H1 (cell line): ENCODE measurements around the gene ECSIT. TPM values are rescaled to one million over a fixed set of nuclear protein-coding genes. Genes with fewer than 3 reads are reported as not detected.
"Not testable (repeated sequence)": the region's sequence is repeated elsewhere in the genome, so short reads cannot be mapped to it uniquely, and the experiment has no call there.

Source experiments
- CTCF ChIA-PET: fragments of 300-600 bp; sonication (Branson Sonifier 250); formaldehyde crosslinking; loops from one replicate; lab custom pipeline; 2021; ENCODE audit not compliant: partially characterized antibody; lab: Charles Lee
- POLR2A ChIA-PET: fragments of 300-600 bp; sonication (Branson Sonifier 250); formaldehyde crosslinking; loops from one replicate; lab custom pipeline; 2021; ENCODE audit warnings: inconsistent platforms; ENCODE audit not compliant: partially characterized antibody; lab: Charles Lee
- DNase-seq, 2 experiments: peaks; one replicate each; pipeline versions ENCODE4 v3.0.0 to v3.0.0-alpha.2; 2010 to 2022; ENCODE audit warnings: low spot score in 2 of 2, low read depth in 1 of 2, mixed read lengths in 1 of 2
- FAIRE-seq: peaks from 2 replicates; lab custom pipeline; 2011; peaks lifted over from hg19 to GRCh38; lab: Jason Lieb, UNC
- H2AFZ ChIP-seq: 2 replicates; pipeline ENCODE4 v1.8.1; 2012; ENCODE audit warnings: low read length, inconsistent platforms
- H2AK5ac ChIP-seq: 2 replicates; pipeline ENCODE4 v1.6.1; 2013; ENCODE audit warnings: low read depth, low read length
- H2BK120ac ChIP-seq: replicated peaks from 2 replicates; pipeline ENCODE3; 2013; ENCODE audit warnings: low read depth, low read length, inconsistent platforms
- H2BK12ac ChIP-seq: 2 replicates; pipeline ENCODE4 v1.6.1; 2013; ENCODE audit warnings: low read depth, low read length
- H2BK15ac ChIP-seq: 2 replicates; pipeline ENCODE4 v1.6.1; 2013; ENCODE audit warnings: low read length
- H2BK20ac ChIP-seq: 2 replicates; pipeline ENCODE4 v1.6.1; 2013; ENCODE audit warnings: low read length
- H2BK5ac ChIP-seq: 2 replicates; pipeline ENCODE4 v1.6.1; 2013; ENCODE audit warnings: low read depth, low read length
- H3K14ac ChIP-seq: 2 replicates; pipeline ENCODE4 v1.6.1; 2013; ENCODE audit warnings: inconsistent platforms; ENCODE audit not compliant: insufficient read length
- H3K18ac ChIP-seq: 2 replicates; pipeline ENCODE4 v1.6.1; 2013; ENCODE audit warnings: low read length; ENCODE audit errors: extremely low read depth
- H3K23ac ChIP-seq: 2 replicates; pipeline ENCODE4 v1.6.1; 2013; ENCODE audit warnings: inconsistent platforms; ENCODE audit not compliant: insufficient read length
- H3K23me2 ChIP-seq: 2 replicates; pipeline ENCODE4 v1.6.1; 2013; ENCODE audit warnings: low read depth, low read length
- H3K27ac ChIP-seq: 2 replicates; pipeline ENCODE4 v1.6.1; 2011; ENCODE audit warnings: low read depth, low read length, inconsistent platforms
- H3K27me3 ChIP-seq, 4 experiments: replicated peaks in 1 of 4; 1 replicate in 1 of 4; 2 replicates in 3 of 4; pipeline versions ENCODE4 v1.6.1 to v1.8.1; 2011 to 2013; ENCODE audit warnings: low read length in 3 of 4, mild to moderate bottlenecking in 3 of 4, inconsistent platforms in 2 of 4, mixed read lengths in 2 of 4, moderate library complexity in 1 of 4; ENCODE audit not compliant: control insufficient read depth in 3 of 4, insufficient read depth in 3 of 4; ENCODE audit errors: extremely low read depth in 1 of 4
- H3K36me3 ChIP-seq, 4 experiments: 2 replicates each; pipeline versions ENCODE4 v1.6.1 to v1.8.1; 2011 to 2013; ENCODE audit warnings: mild to moderate bottlenecking in 4 of 4, low read length in 3 of 4, moderate library complexity in 2 of 4, control low read depth in 1 of 4, inconsistent platforms in 1 of 4; ENCODE audit not compliant: insufficient read depth in 4 of 4, control insufficient read depth in 2 of 4
- H3K4ac ChIP-seq: replicated peaks from 2 replicates; pipeline ENCODE3; 2013; ENCODE audit warnings: low read length, low read depth, mixed read lengths, inconsistent platforms; ENCODE audit not compliant: insufficient read length
- H3K4me1 ChIP-seq, 4 experiments: replicated peaks in 1 of 4; 1 replicate in 1 of 4; 2 replicates in 3 of 4; pipeline versions ENCODE4 v1.6.1 to v1.8.1; 2011 to 2013; ENCODE audit warnings: low read length in 3 of 4, inconsistent platforms in 2 of 4, mixed read lengths in 1 of 4; ENCODE audit not compliant: insufficient read depth in 4 of 4, control insufficient read depth in 3 of 4
- H3K4me2 ChIP-seq, 2 experiments: 2 replicates each; pipeline versions ENCODE4 v1.6.1 to v1.8.1; 2011 to 2013; ENCODE audit warnings: low read depth in 2 of 2, low read length in 2 of 2, control low read depth in 1 of 2, inconsistent platforms in 1 of 2, mild to moderate bottlenecking in 1 of 2; ENCODE audit not compliant: insufficient read depth in 1 of 2
- H3K4me3 ChIP-seq, 4 experiments: fragments of 200-600, 300-600 bp in 1 of 4; sonication (generic), shearing (Covaris generic), sonication (Bioruptor Twin) in 1 of 4; 2 replicates each; pipeline versions ENCODE4 v1.5.1 to v1.8.1; 2011 to 2016; ENCODE audit warnings: low read length in 4 of 4, low read depth in 3 of 4, control low read depth in 2 of 4, inconsistent platforms in 2 of 4, mild to moderate bottlenecking in 2 of 4, mixed read lengths in 1 of 4, moderate library complexity in 1 of 4; ENCODE audit not compliant: insufficient read depth in 2 of 4; ENCODE audit errors: extremely low read depth in 1 of 4
- H3K56ac ChIP-seq: replicated peaks from 2 replicates; pipeline ENCODE3; 2013; ENCODE audit warnings: low read depth, mild to moderate bottlenecking, mixed read lengths, low read length, inconsistent platforms; ENCODE audit not compliant: insufficient read length
- H3K79me1 ChIP-seq: 2 replicates; pipeline ENCODE4 v1.6.1; 2013; ENCODE audit warnings: low read depth, low read length, control low read depth
- H3K79me2 ChIP-seq, 2 experiments: 2 replicates each; pipeline versions ENCODE4 v1.6.1 to v1.8.1; 2012 to 2013; ENCODE audit warnings: low read length in 2 of 2, mild to moderate bottlenecking in 2 of 2, inconsistent platforms in 1 of 2; ENCODE audit not compliant: insufficient read depth in 2 of 2, control insufficient read depth in 1 of 2
- H3K9ac ChIP-seq, 4 experiments: replicated peaks in 1 of 4; 1 replicate in 1 of 4; 2 replicates in 3 of 4; pipeline versions ENCODE4 v1.6.1 to v1.8.1; 2011 to 2013; ENCODE audit warnings: low read depth in 3 of 4, low read length in 3 of 4, control low read depth in 2 of 4, mild to moderate bottlenecking in 2 of 4, moderate library complexity in 2 of 4, inconsistent platforms in 1 of 4; ENCODE audit errors: extremely low read depth in 1 of 4
- H3K9me3 ChIP-seq, 2 experiments: 2 replicates each; pipeline versions ENCODE4 v1.6.1 to v1.8.1; 2012 to 2013; ENCODE audit warnings: mild to moderate bottlenecking in 2 of 2, moderate library complexity in 2 of 2, control low read depth in 1 of 2, inconsistent platforms in 1 of 2, low read depth in 1 of 2, low read length in 1 of 2, mixed read lengths in 1 of 2; ENCODE audit not compliant: insufficient read depth in 2 of 2
- H4K20me1 ChIP-seq, 2 experiments: replicated peaks in 1 of 2; 2 replicates each; pipeline versions ENCODE3 to v1.8.1; 2011 to 2013; ENCODE audit warnings: inconsistent platforms in 2 of 2, low read length in 2 of 2, mild to moderate bottlenecking in 1 of 2; ENCODE audit not compliant: insufficient read depth in 2 of 2, control insufficient read depth in 1 of 2
- H4K5ac ChIP-seq: 2 replicates; pipeline ENCODE4 v1.6.1; 2013; ENCODE audit warnings: low read length, low read depth, mixed read lengths, inconsistent platforms; ENCODE audit not compliant: insufficient read length
- H4K8ac ChIP-seq: 2 replicates; pipeline ENCODE4 v1.8.0; 2013; ENCODE audit warnings: mild to moderate bottlenecking, moderate library complexity, low read length, inconsistent platforms; ENCODE audit not compliant: insufficient read depth; ENCODE audit errors: extremely low read depth
- H4K91ac ChIP-seq: replicated peaks from 2 replicates; pipeline ENCODE3; 2013; ENCODE audit warnings: low read length, mixed read lengths, inconsistent platforms; ENCODE audit not compliant: insufficient read length
- WGBS, 2 experiments: shearing (Covaris generic) in 1 of 2; methylation state at CpG; one replicate each; pipeline versions ENCODE4 v1.1.6 to v1.1.7; 2013 to 2015; ENCODE audit warnings: low lambda C conversion rate in 2 of 2, mixed read lengths in 2 of 2, inconsistent platforms in 1 of 2, low coverage in 1 of 2, missing lambda C conversion rate in 1 of 2; ENCODE audit not compliant: insufficient replicate concordance in 2 of 2, insufficient coverage in 1 of 2, insufficient read length in 1 of 2; ENCODE audit errors: extremely low coverage in 1 of 2, missing lambda C conversion rate in 1 of 2; 5-methylcytosine and 5-hydroxymethylcytosine counted together
- polyA plus RNA-seq, 7 experiments: library from polyadenylated mRNA; depleted of rRNA in 3 of 7; stranded (reverse) in 5 of 7; unstranded in 2 of 7; fragments of >200 nt in 5 of 7; fragments of 200-250 nt in 2 of 7; gene quantifications; 1 replicate in 5 of 7; 2 replicates in 1 of 7; 4 replicates in 1 of 7; pipeline versions ENCODE4 v1.2.1 to v1.2.3, GENCODE V29; 2011 to 2013; ENCODE audit warnings: missing spikeins in 2 of 7, mixed read lengths in 2 of 7
- total RNA-seq: library from RNA; stranded (reverse); fragmentation: NEBNext Ultra II Directional; extraction: Animal tissue kit (Norgen Biotek cat#: 25700); gene quantifications from 2 replicates; pipeline ENCODE4 v1.2.1, GENCODE V29; 2021

Gene ECSIT
- total and polyA plus RNA-seq, 2 of the 8 experiments (the other 6 are each of a cell fraction or from before 2014, with no cell fraction given): 55.7 to 74.1 TPM

- H2AFZ ChIP-seq, H3K9me3 ChIP-seq, H3K79me1 ChIP-seq, H3K56ac ChIP-seq, H3K4me2 ChIP-seq, H3K4me1 ChIP-seq, FAIRE-seq, H3K36me3 ChIP-seq, H3K23ac ChIP-seq, H3K27me3 ChIP-seq, H2BK15ac ChIP-seq, H3K4me3 ChIP-seq, H2BK120ac ChIP-seq, H2AK5ac ChIP-seq, H4K8ac ChIP-seq, DNase-seq, H2BK5ac ChIP-seq, H3K14ac ChIP-seq, H4K5ac ChIP-seq, H3K4ac ChIP-seq, H2BK12ac ChIP-seq, H2BK20ac ChIP-seq, H3K9ac ChIP-seq, H3K79me2 ChIP-seq, H3K18ac ChIP-seq, H3K27ac ChIP-seq, H3K23me2 ChIP-seq, H4K91ac ChIP-seq, H4K20me1 ChIP-seq: not testable (repeated sequence)
- ChIA-PET POLR2A (interaction anchor here (0.7 to 1.4 kb wide), 2 partner anchors 11 to 33 kb away, joined by 3 to 4 read pairs; partner anchors contain the start of gene ZNF627), CTCF (interaction anchor here (0.6 to 2.9 kb wide), 9 partner anchors 9 to 112 kb away, joined by 3 to 16 read pairs (median 3); no protein-coding TSS in a partner anchor)
- 93% methylated on average over 6 of the region's 6 CpGs; no CpG with 5 or more reads in 1 of the 2 experiments for WGBS, 2 experiments
Observed at GRCh38 chr19:11564082-11564807, 35.3 kb upstream of the ECSIT start.
